ENCODE measurements around the gene TMEM214.

Gene TMEM214

GRCh38 chr2:26997394-26997793 lies 35.4 kb upstream of the TMEM214 start:
- no peak for TF ChIP-seq POLR2AphosphoS5 (IDR thresholded peaks at IDR 0.05; ENCODE audit: low read depth, low read length)
- no peak for TF ChIP-seq REST (IDR thresholded peaks at IDR 0.05; ENCODE audit: insufficient read depth in 1 of 2, low read depth in 2 of 2, low read length in 2 of 2)
- TF ChIP-seq TAF1 (IDR thresholded peaks at IDR 0.05; ENCODE audit: borderline replicate concordance, insufficient read depth, low read length): no peak
- no peak for TF ChIP-seq FOXP2 (optimal IDR thresholded peaks at IDR 0.05; ENCODE audit: borderline replicate concordance, extremely low read depth, extremely low read length, insufficient read depth)
- TF ChIP-seq SIN3A (IDR thresholded peaks at IDR 0.05; ENCODE audit: borderline replicate concordance, insufficient read depth, low read length): no peak

- no peak for TF ChIP-seq SIN3A (IDR thresholded peaks at IDR 0.05; ENCODE audit: borderline replicate concordance, insufficient read depth, low read length)
- no peak for TF ChIP-seq POLR2AphosphoS5 (IDR thresholded peaks at IDR 0.05; ENCODE audit: low read depth, low read length)
- no peak for TF ChIP-seq FOXP2 (optimal IDR thresholded peaks at IDR 0.05; ENCODE audit: borderline replicate concordance, extremely low read depth, extremely low read length, insufficient read depth)
- no peak for TF ChIP-seq TAF1 (IDR thresholded peaks at IDR 0.05; ENCODE audit: borderline replicate concordance, insufficient read depth, low read length)
- no peak for TF ChIP-seq REST (IDR thresholded peaks at IDR 0.05; ENCODE audit: insufficient read depth in 1 of 2, low read depth in 2 of 2, low read length in 2 of 2)
These were observed 34.4 kb upstream of the TMEM214 start for GRCh38 chr2:26998323-26998722.

GRCh38 chr2:27000228-27000627 lies 32.5 kb upstream of the TMEM214 start:
- TF ChIP-seq POLR2AphosphoS5 (IDR thresholded peaks at IDR 0.05; ENCODE audit: low read depth, low read length): no peak
- no peak for TF ChIP-seq REST (IDR thresholded peaks at IDR 0.05; ENCODE audit: insufficient read depth in 1 of 2, low read depth in 2 of 2, low read length in 2 of 2)
- no peak for TF ChIP-seq FOXP2 (optimal IDR thresholded peaks at IDR 0.05; ENCODE audit: borderline replicate concordance, extremely low read depth, extremely low read length, insufficient read depth)
- no peak for TF ChIP-seq SIN3A (IDR thresholded peaks at IDR 0.05; ENCODE audit: borderline replicate concordance, insufficient read depth, low read length)
- TF ChIP-seq TAF1 (IDR thresholded peaks at IDR 0.05; ENCODE audit: borderline replicate concordance, insufficient read depth, low read length): no peak

- TF ChIP-seq POLR2AphosphoS5 (IDR thresholded peaks at IDR 0.05; ENCODE audit: low read depth, low read length) (no peak), REST (IDR thresholded peaks at IDR 0.05; ENCODE audit: insufficient read depth in 1 of 2, low read depth in 2 of 2, low read length in 2 of 2) (no peak), TAF1 (IDR thresholded peaks at IDR 0.05; ENCODE audit: borderline replicate concordance, insufficient read depth, low read length) (no peak), FOXP2 (optimal IDR thresholded peaks at IDR 0.05; ENCODE audit: borderline replicate concordance, extremely low read depth, extremely low read length, insufficient read depth) (no peak), SIN3A (IDR thresholded peaks at IDR 0.05; ENCODE audit: borderline replicate concordance, insufficient read depth, low read length) (no peak)
These were observed 31.8 kb upstream of the TMEM214 start for GRCh38 chr2:27000995-27001394.

- no peak for TF ChIP-seq FOXP2 (optimal IDR thresholded peaks at IDR 0.05; ENCODE audit: borderline replicate concordance, extremely low read depth, extremely low read length, insufficient read depth)
- no peak for TF ChIP-seq TAF1 (IDR thresholded peaks at IDR 0.05; ENCODE audit: borderline replicate concordance, insufficient read depth, low read length)
- TF ChIP-seq SIN3A (IDR thresholded peaks at IDR 0.05; ENCODE audit: borderline replicate concordance, insufficient read depth, low read length): no peak
- TF ChIP-seq POLR2AphosphoS5 (IDR thresholded peaks at IDR 0.05; ENCODE audit: low read depth, low read length): no peak
- TF ChIP-seq REST (IDR thresholded peaks at IDR 0.05; ENCODE audit: insufficient read depth in 1 of 2, low read depth in 2 of 2, low read length in 2 of 2): no peak
These were observed 30.8 kb upstream of the TMEM214 start for GRCh38 chr2:27001950-27002349.

Measured in PFSK-1 (cell line).